K562 (cell line): ENCODE data around the gene TAF1B. TPM values are rescaled to one million over a fixed set of nuclear protein-coding genes. Genes with fewer than 3 reads are reported as not detected.

Experiments
- ATAC-seq: fragments of 200-7000 bp; cut with Tn5 transposase; 3 replicates; pipeline ENCODE4 v1.9.1; 2020; ENCODE audit warnings: moderate library complexity
- BruUV-seq: library from RNA; stranded (reverse); fragments of 400-500 nt; replicated peaks from 2 replicates; lab custom pipeline; 2021; lab: Mats Ljungman, UMichigan
- CTCF ChIA-PET: fragments of 300-600 bp; formaldehyde crosslinking; extraction: SDS; loops from one replicate; lab custom pipeline; 2021; ENCODE audit warnings: low intra/inter-chr PET ratio; lab: Yijun Ruan, JAX
- POLR2A ChIA-PET: fragments of 300-600, 350-650 bp; sonication (Branson Sonifier 250); formaldehyde crosslinking; extraction: SDS; loops from one replicate; lab custom pipeline; 2021; ENCODE audit warnings: antibody characterized with exemption, inconsistent platforms; lab: Yijun Ruan, JAX
- DNase-seq, 4 experiments: peaks; one replicate each; pipeline versions ENCODE4 v3.0.0 to v3.0.0-alpha.2; 2011 to 2018; ENCODE audit warnings: low spot score in 3 of 4, mixed read lengths in 3 of 4; ENCODE audit errors: extremely low read depth in 1 of 4
- FAIRE-seq: peaks from 2 replicates; lab custom pipeline; 2011; peaks lifted over from hg19 to GRCh38; lab: Jason Lieb, UNC
- H2AFZ ChIP-seq: 2 replicates; pipeline ENCODE4 v1.6.0; 2011; ENCODE audit warnings: low read depth, low read length, control low read depth, inconsistent platforms
- H3K27ac ChIP-seq: fragments of 200-600 bp; 3 replicates; pipeline ENCODE4 v1.8.0; 2011; ENCODE audit warnings: low read depth, mild to moderate bottlenecking, control low read depth, inconsistent platforms, low read length, moderate library complexity, mixed read lengths; ENCODE audit errors: extremely low read depth
- H3K27me3 ChIP-seq, 2 experiments: fragments of 300-600 bp in 1 of 2; 2 replicates in 1 of 2; 3 replicates in 1 of 2; pipeline versions ENCODE4 v1.6.0 to v1.8.0; 2011; ENCODE audit warnings: inconsistent platforms in 2 of 2, low read length in 2 of 2, mild to moderate bottlenecking in 1 of 2, mixed read lengths in 1 of 2, moderate library complexity in 1 of 2; ENCODE audit not compliant: control insufficient read depth in 2 of 2, insufficient read depth in 2 of 2
- H3K36me3 ChIP-seq: fragments of 300-600 bp; 3 replicates; pipeline ENCODE4 v1.8.0; 2011; ENCODE audit warnings: mild to moderate bottlenecking, low read length, inconsistent platforms; ENCODE audit not compliant: control insufficient read depth, insufficient read depth
- H3K4me1 ChIP-seq, 2 experiments: fragments of 200-600 bp in 1 of 2; replicated peaks in 1 of 2; 2 replicates in 1 of 2; 3 replicates in 1 of 2; pipeline versions ENCODE4 v1.5.1 to v1.8.0; 2011; ENCODE audit warnings: inconsistent platforms in 2 of 2, low read length in 2 of 2, mild to moderate bottlenecking in 1 of 2, mixed read lengths in 1 of 2, moderate library complexity in 1 of 2; ENCODE audit not compliant: control insufficient read depth in 2 of 2, insufficient read depth in 2 of 2
- H3K4me2 ChIP-seq: 2 replicates; pipeline ENCODE4 v1.6.1; 2011; ENCODE audit warnings: low read length, control low read depth, inconsistent platforms, mixed read lengths; ENCODE audit not compliant: insufficient read depth
- H3K4me3 ChIP-seq: fragments of 200-600 bp; sonication (generic), shearing (Covaris generic); 2 replicates; pipeline ENCODE4 v1.5.1; 2016; ENCODE audit warnings: control low read depth, inconsistent platforms
- H3K79me2 ChIP-seq: fragments of 200-600 bp; 3 replicates; pipeline ENCODE4 v1.8.0; 2011; ENCODE audit warnings: low read length, inconsistent platforms; ENCODE audit not compliant: control insufficient read depth, insufficient read depth
- H3K9ac ChIP-seq, 2 experiments: 2 replicates each; pipeline versions ENCODE4 v1.6.0 to v1.6.1; 2011; ENCODE audit warnings: low read depth in 2 of 2, low read length in 2 of 2, control low read depth in 1 of 2, inconsistent platforms in 1 of 2, mild to moderate bottlenecking in 1 of 2, mixed read lengths in 1 of 2; ENCODE audit not compliant: insufficient read depth in 1 of 2
- H3K9me1 ChIP-seq: one replicate; pipeline ENCODE4 v1.6.0; 2011; ENCODE audit warnings: inconsistent platforms, mild to moderate bottlenecking, low read length, moderate library complexity; ENCODE audit not compliant: control insufficient read depth, insufficient read depth
- H3K9me3 ChIP-seq: replicated peaks from 2 replicates; pipeline ENCODE4 v1.5.1; 2011; ENCODE audit warnings: low read depth, low read length, inconsistent platforms; ENCODE audit not compliant: control insufficient read depth, insufficient read depth
- H4K20me1 ChIP-seq: replicated peaks from 2 replicates; pipeline ENCODE4 v1.6.1; 2011; ENCODE audit warnings: low read length, inconsistent platforms, mixed read lengths; ENCODE audit not compliant: control insufficient read depth, insufficient read depth
- ADNP ChIP-seq: fragments of 200-800 bp; sonication (Bioruptor generic); IDR thresholded peaks from 2 replicates; pipeline ENCODE4 v1.6.1; 2016; ENCODE audit warnings: missing genetic modification characterization, missing compliant biosample characterization
- DACH1 ChIP-seq: fragments of 450-650 bp; IDR thresholded peaks from 2 replicates; pipeline ENCODE4 v1.6.1; 2018; ENCODE audit not compliant: partially characterized antibody
- KDM4B ChIP-seq, 2 experiments: fragments of 450-650 bp in 1 of 2; sonication (generic) in 1 of 2; IDR thresholded peaks; 2 replicates each; pipeline ENCODE4 v1.6.1; 2016 to 2017; ENCODE audit warnings: borderline replicate concordance in 2 of 2, antibody characterized with exemption in 1 of 2, low read depth in 1 of 2, mild to moderate bottlenecking in 1 of 2
- MAZ ChIP-seq, 2 experiments: fragments of 450-650 bp in 1 of 2; sonication (generic) in 1 of 2; formaldehyde crosslinking; IDR thresholded peaks in 1 of 2; conservative IDR thresholded peaks in 1 of 2; 2 replicates each; pipeline versions ENCODE4 v1.4.0 to v1.5.0; 2020; ENCODE audit warnings: mild to moderate bottlenecking in 1 of 2, missing genetic modification reagents in 1 of 2
- RBM14 ChIP-seq: fragments of 200-400 bp; formaldehyde crosslinking; IDR thresholded peaks from 2 replicates; pipeline ENCODE4 v1.6.1; 2018; ENCODE audit warnings: low read depth, mild to moderate bottlenecking, low read length, moderate library complexity, borderline replicate concordance; ENCODE audit not compliant: insufficient read depth
- SMAD2 ChIP-seq: fragments of 150-350 bp; IDR thresholded peaks from 2 replicates; pipeline ENCODE4 v1.6.1; 2014; ENCODE audit warnings: low read depth, mild to moderate bottlenecking, low read length
- TAF7 ChIP-seq: fragments of 450-650 bp; IDR thresholded peaks from 2 replicates; pipeline ENCODE4 v1.6.1; 2016; ENCODE audit warnings: missing genetic modification characterization, missing compliant biosample characterization
- TRIM28 ChIP-seq: fragments of 450-650 bp; IDR thresholded peaks from 2 replicates; pipeline ENCODE4 v1.6.1; 2017
- ZNF263 ChIP-seq: sonication (generic); formaldehyde crosslinking; IDR thresholded peaks from 2 replicates; pipeline ENCODE4 v1.8.0; 2022; ENCODE audit warnings: mild to moderate bottlenecking, missing genetic modification reagents, borderline replicate concordance
- ZNF551 ChIP-seq: fragments of 250-450 bp; sonication (Bioruptor Pico); IDR thresholded peaks from 2 replicates; pipeline ENCODE4 v1.5.0; 2021; ENCODE audit warnings: mild to moderate bottlenecking, moderate library complexity
- WGBS: fragments of 100-300 bp; shearing (Covaris generic); methylation state at CpG from one replicate; pipeline ENCODE4 v1.1.6; 2016; ENCODE audit warnings: low coverage, mixed read lengths; ENCODE audit not compliant: insufficient coverage; ENCODE audit errors: missing lambda C conversion rate; 5-methylcytosine and 5-hydroxymethylcytosine counted together
- in situ Hi-C: fragments of 300-500 bp; cut with MboI; formaldehyde crosslinking; loops from 4 replicates; pipeline ENCODE4 v1.15.0; 2018; ENCODE audit warnings: inconsistent platforms, mixed read lengths
- intact Hi-C: fragments of 100-400 bp; cut with micrococcal nuclease; formaldehyde crosslinking; loops from 2 replicates; pipeline ENCODE4 v1.14.2; 2022
- polyA plus RNA-seq, 8 experiments: library from polyadenylated mRNA; depleted of rRNA in 4 of 8; stranded (reverse) in 5 of 8; unstranded in 3 of 8; fragments of >200 nt; fragmentation: Nextera tagmentation in 2 of 8; fragmentation: Illumina TruSeq in 1 of 8; extraction: Ambion mirVana in 2 of 8; extraction: Trizol in 1 of 8; gene quantifications; 2 replicates each; pipeline versions ENCODE4 v1.2.1 to v1.2.3, GENCODE V29; 2011 to 2014; ENCODE audit warnings: inconsistent platforms in 1 of 8, missing spikeins in 1 of 8
- total RNA-seq, 7 experiments: library from RNA; depleted of rRNA in 6 of 7; stranded (reverse); fragments of >200 nt in 6 of 7; fragmentation: Illumina TruSeq in 2 of 7; extraction: Trizol in 2 of 7; gene quantifications; 2 replicates each; pipeline versions ENCODE4 v1.2.1 to v1.2.3, GENCODE V29; 2011 to 2021; ENCODE audit warnings: low replicate concordance in 1 of 7
- TF ChIP-seq, protein P1 (sequence below): IDR thresholded peaks from 2 replicates; pipeline ENCODE4 v1.6.1; 2012; ENCODE audit warnings: low read depth, low read length, improper control_type of control experiment, borderline replicate concordance
- TF ChIP-seq, protein P2 (sequence below): fragments of 250-450 bp; sonication (Bioruptor Pico); IDR thresholded peaks from 2 replicates; pipeline ENCODE4 v1.4.0; 2020; ENCODE audit warnings: mild to moderate bottlenecking, moderate library complexity, borderline replicate concordance
- TF ChIP-seq, protein P3 (sequence below): fragments of 250-450 bp; sonication (Bioruptor Pico); IDR thresholded peaks from 2 replicates; pipeline ENCODE4 v1.5.1; 2021; ENCODE audit warnings: mild to moderate bottlenecking
- TF ChIP-seq, protein P4 (sequence below), 2 experiments: fragments of 250-450 bp in 1 of 2; fragments of 450-650 bp in 1 of 2; sonication (Bioruptor Pico) in 1 of 2; IDR thresholded peaks; 2 replicates each; pipeline versions ENCODE4 v1.6.1 to v1.8.0; 2016 to 2021; ENCODE audit warnings: mild to moderate bottlenecking in 2 of 2, moderate library complexity in 2 of 2, missing compliant biosample characterization in 1 of 2, missing genetic modification characterization in 1 of 2

The TAF1B gene
- total and polyA plus RNA-seq, 9 of the 15 experiments (the other 6 are each of a cell fraction or from before 2014, with no cell fraction given): 8.8 to 25.1 (median 17.3) TPM

DNA sequence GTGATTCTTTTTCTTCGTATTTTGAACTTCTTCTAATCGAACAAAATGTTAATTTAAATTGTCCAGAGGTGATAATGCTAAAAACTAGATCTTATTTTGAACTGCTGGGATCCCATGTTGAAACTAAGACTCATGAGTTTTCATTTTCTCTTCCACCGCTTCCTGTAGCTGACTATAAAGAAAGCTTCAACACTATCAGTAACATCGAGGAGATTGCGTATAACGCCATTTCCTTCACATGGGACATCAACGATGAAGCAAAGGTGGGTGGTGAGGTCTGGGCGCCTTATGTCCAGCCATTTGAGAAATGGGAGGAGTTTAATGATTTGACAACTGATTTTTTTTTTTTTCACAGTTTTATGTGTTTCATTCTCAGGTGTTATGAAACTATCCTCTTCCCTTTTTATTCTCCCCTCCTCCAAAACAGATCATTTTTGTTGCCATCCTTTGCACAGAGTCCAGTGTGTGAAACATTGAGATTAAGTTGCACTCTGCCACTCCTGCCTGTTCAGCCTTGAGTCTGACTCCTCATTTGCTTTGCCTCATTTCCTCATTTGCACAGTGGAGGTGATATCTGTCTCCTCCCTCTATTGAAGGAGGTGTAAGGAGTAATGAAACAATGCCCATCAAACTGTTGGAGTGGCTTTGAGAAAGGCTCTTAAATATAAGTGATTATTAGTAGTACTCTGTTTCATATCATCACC, 122.0 kb downstream of the TAF1B start:
- H3K36me3 ChIP-seq: peaks cover 25% of the 10 kb centered on the region; the same call in 2 of the 3 replicates
- H3K4me1 ChIP-seq: peaks cover 0 to 30% of the 10 kb centered on the region in 2 experiments; a peak in 4 of 5 replicates
- H3K79me2 ChIP-seq: no peaks in the 10 kb centered on the region
- H3K27ac ChIP-seq: no peak overlapping the region
- POLR2A ChIA-PET: interaction anchor here (1.9 kb wide), 1 partner anchor 8 kb away, joined by 5 read pairs; no protein-coding TSS in a partner anchor
- intact Hi-C loops: no loop called here
- WGBS: 63% methylated on average over 8 of the region's 8 CpGs
- no TSS peak for BruUV-seq
- CTCF ChIA-PET: no interaction called here
- DNase-seq (no peak), ATAC-seq (no peak), FAIRE-seq (no peak)
- H2AFZ ChIP-seq: no peak overlapping the region
- no peak overlapping the region for H3K4me2 ChIP-seq
- no peak overlapping the region for H3K9ac ChIP-seq
- in situ Hi-C loops: no loop called here
- no peaks in the 10 kb centered on the region for H4K20me1 ChIP-seq
- no peak overlapping the region for H3K4me3 ChIP-seq
- H3K27me3 ChIP-seq: no peaks in the 10 kb centered on the region
- H3K9me1 ChIP-seq: no peaks in the 10 kb centered on the region
- H3K9me3 ChIP-seq: no peaks in the 10 kb centered on the region
- TF ChIP-seq, protein P1, sequence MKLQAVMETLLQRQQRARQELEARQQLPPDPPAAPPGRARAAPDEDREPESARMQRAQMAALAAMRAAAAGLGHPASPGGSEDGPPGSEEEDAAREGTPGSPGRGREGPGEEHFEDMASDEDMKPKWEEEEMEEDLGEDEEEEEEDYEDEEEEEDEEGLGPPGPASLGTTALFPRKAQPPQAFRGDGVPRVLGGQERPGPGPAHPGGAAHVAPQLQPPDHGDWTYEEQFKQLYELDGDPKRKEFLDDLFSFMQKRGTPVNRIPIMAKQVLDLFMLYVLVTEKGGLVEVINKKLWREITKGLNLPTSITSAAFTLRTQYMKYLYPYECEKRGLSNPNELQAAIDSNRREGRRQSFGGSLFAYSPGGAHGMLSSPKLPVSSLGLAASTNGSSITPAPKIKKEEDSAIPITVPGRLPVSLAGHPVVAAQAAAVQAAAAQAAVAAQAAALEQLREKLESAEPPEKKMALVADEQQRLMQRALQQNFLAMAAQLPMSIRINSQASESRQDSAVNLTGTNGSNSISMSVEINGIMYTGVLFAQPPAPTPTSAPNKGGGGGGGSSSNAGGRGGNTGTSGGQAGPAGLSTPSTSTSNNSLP: no peak
- TF ChIP-seq TRIM28: no peak
- TF ChIP-seq ZNF263: no peak
- no peak for TF ChIP-seq KDM4B (IDR thresholded peaks at IDR 0.05; ENCODE audit: borderline replicate concordance in 2 of 2, low read depth in 1 of 2)
- TF ChIP-seq, protein P2, sequence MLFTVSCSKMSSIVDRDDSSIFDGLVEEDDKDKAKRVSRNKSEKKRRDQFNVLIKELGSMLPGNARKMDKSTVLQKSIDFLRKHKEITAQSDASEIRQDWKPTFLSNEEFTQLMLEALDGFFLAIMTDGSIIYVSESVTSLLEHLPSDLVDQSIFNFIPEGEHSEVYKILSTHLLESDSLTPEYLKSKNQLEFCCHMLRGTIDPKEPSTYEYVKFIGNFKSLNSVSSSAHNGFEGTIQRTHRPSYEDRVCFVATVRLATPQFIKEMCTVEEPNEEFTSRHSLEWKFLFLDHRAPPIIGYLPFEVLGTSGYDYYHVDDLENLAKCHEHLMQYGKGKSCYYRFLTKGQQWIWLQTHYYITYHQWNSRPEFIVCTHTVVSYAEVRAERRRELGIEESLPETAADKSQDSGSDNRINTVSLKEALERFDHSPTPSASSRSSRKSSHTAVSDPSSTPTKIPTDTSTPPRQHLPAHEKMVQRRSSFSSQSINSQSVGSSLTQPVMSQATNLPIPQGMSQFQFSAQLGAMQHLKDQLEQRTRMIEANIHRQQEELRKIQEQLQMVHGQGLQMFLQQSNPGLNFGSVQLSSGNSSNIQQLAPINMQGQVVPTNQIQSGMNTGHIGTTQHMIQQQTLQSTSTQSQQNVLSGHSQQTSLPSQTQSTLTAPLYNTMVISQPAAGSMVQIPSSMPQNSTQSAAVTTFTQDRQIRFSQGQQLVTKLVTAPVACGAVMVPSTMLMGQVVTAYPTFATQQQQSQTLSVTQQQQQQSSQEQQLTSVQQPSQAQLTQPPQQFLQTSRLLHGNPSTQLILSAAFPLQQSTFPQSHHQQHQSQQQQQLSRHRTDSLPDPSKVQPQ (CRISPR knock-in tag): no peak
- TF ChIP-seq ADNP: no peak
- TF ChIP-seq ZNF551 (CRISPR knock-in tag): no peak
- TF ChIP-seq, protein P3, sequence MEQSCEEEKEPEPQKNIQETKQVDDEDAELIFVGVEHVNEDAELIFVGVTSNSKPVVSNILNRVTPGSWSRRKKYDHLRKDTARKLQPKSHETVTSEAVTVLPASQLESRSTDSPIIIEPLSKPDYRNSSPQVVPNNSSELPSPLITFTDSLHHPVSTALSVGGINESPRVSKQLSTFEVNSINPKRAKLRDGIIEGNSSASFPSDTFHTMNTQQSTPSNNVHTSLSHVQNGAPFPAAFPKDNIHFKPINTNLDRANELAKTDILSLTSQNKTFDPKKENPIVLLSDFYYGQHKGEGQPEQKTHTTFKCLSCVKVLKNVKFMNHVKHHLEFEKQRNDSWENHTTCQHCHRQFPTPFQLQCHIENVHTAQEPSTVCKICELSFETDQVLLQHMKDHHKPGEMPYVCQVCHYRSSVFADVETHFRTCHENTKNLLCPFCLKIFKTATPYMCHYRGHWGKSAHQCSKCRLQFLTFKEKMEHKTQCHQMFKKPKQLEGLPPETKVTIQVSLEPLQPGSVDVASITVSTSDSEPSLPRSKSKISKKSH (CRISPR knock-in tag): no peak
- TF ChIP-seq TAF7 (tag): no peak
- no peak for TF ChIP-seq MAZ (CRISPR knock-in tag; conservative IDR thresholded peaks at IDR 0.05 in 1 of 2, IDR thresholded peaks at IDR 0.05 in 1 of 2)
- no peak for TF ChIP-seq DACH1
- TF ChIP-seq SMAD2: no peak
- TF ChIP-seq, protein P4, sequence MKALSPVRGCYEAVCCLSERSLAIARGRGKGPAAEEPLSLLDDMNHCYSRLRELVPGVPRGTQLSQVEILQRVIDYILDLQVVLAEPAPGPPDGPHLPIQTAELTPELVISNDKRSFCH (CRISPR knock-in tag; IDR thresholded peaks at IDR 0.05): no peak
- TF ChIP-seq, protein P4 (tag; IDR thresholded peaks at IDR 0.05): no peak
- no peak for TF ChIP-seq RBM14
